Measurements from ENCODE around the gene DRG2.

DNA sequence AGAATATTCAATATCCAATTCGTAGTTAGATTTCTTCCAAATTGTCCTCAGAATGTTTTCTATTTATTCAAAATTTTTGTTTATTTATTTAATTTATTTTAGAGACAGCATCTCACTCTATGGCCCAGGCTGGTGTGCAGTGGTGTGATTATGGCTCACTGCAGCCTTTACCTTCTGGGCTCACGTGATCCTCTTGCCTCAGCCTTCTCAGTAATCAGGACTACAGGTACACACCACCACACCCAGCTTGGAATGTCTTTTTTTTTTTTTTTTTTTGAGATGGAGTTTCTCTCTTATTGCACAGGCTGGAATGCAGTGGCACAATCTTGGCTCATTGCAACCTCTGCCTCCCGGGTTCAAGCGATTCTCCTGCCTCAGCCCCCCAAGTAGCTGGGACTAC is 3.5 kb upstream of the DRG2 start:
- TF ChIP-seq, protein P1, sequence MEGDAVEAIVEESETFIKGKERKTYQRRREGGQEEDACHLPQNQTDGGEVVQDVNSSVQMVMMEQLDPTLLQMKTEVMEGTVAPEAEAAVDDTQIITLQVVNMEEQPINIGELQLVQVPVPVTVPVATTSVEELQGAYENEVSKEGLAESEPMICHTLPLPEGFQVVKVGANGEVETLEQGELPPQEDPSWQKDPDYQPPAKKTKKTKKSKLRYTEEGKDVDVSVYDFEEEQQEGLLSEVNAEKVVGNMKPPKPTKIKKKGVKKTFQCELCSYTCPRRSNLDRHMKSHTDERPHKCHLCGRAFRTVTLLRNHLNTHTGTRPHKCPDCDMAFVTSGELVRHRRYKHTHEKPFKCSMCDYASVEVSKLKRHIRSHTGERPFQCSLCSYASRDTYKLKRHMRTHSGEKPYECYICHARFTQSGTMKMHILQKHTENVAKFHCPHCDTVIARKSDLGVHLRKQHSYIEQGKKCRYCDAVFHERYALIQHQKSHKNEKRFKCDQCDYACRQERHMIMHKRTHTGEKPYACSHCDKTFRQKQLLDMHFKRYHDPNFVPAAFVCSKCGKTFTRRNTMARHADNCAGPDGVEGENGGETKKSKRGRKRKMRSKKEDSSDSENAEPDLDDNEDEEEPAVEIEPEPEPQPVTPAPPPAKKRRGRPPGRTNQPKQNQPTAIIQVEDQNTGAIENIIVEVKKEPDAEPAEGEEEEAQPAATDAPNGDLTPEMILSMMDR (IDR thresholded peaks at IDR 0.05): no peak
- TF ChIP-seq POLR2AphosphoS5 (IDR thresholded peaks at IDR 0.05) (no peak), POLR2A (IDR thresholded peaks at IDR 0.05) (no peak)
